Amniotic epithelial cell (primary cell): Measurements from ENCODE around the gene DNM2.
"Not testable (repeated sequence)": the region's sequence is repeated elsewhere in the genome, so short reads cannot be mapped to it uniquely, and the experiment has no call there.

Source experiments
- DNase-seq: peaks from one replicate; pipeline ENCODE4 v3.0.0-alpha.2; 2010; ENCODE audit warnings: low read depth

DNM2 gene

GRCh38 chr19:10838377-10838776, 120.5 kb downstream of the DNM2 start:
- DNase-seq, result no peak

- no peak for DNase-seq
Observed at GRCh38 chr19:10839114-10840050, 121.5 kb downstream of the DNM2 start.

GRCh38 chr19:10842788-10843187, 124.9 kb downstream of the DNM2 start:
- DNase-seq, result no peak

- no peak for DNase-seq
Observed at GRCh38 chr19:10846500-10847202, 128.8 kb downstream of the DNM2 start.

- DNase-seq, result no peak
Observed at GRCh38 chr19:10848230-10848856, 130.5 kb downstream of the DNM2 start, which contains the start of gene C19orf38. C19orf38 (plus strand) TSS chr19:10848415; CDS start chr19:10848509, 94 bp downstream.

GRCh38 chr19:10850631-10851030, 132.8 kb downstream of the DNM2 start:
- DNase-seq, result no peak

- DNase-seq, result peak; percentile 78
Observed at GRCh38 chr19:10852098-10852800, 134.4 kb downstream of the DNM2 start.

- no peak for DNase-seq
Observed at GRCh38 chr19:10852941-10853340, 135.1 kb downstream of the DNM2 start.

- no peak for DNase-seq
Observed at GRCh38 chr19:10854350-10855089, 136.6 kb downstream of the DNM2 start.

- DNase-seq, result no peak
Observed at GRCh38 chr19:10855879-10856522, 138.1 kb downstream of the DNM2 start.

- not testable (repeated sequence) for DNase-seq
Observed at GRCh38 chr19:10856899-10857298, 139.0 kb downstream of the DNM2 start.

- DNase-seq, result no peak
Observed at GRCh38 chr19:10858204-10858828, 140.4 kb downstream of the DNM2 start.

- DNase-seq, result no peak
Observed at GRCh38 chr19:10861103-10861651, 143.3 kb downstream of the DNM2 start.

GRCh38 chr19:10862561-10863106, 144.8 kb downstream of the DNM2 start:
- no peak for DNase-seq

GRCh38 chr19:10863107-10863717, 145.3 kb downstream of the DNM2 start:
- DNase-seq, result no peak

- DNase-seq, result peak; percentile 54
Observed at GRCh38 chr19:10864538-10864899, 146.6 kb downstream of the DNM2 start.

GRCh38 chr19:10866495-10866894, 148.6 kb downstream of the DNM2 start:
- DNase-seq, result no peak

GRCh38 chr19:10868872-10869547, 151.1 kb downstream of the DNM2 start:
- DNase-seq, result no peak

GRCh38 chr19:10869872-10870311, 152.0 kb downstream of the DNM2 start:
- not testable (repeated sequence) for DNase-seq
